Right renal cortex interstitium (tissue), 3 donors: ENCODE results near the gene CLASP2. TPM values are rescaled to one million over a fixed set of nuclear protein-coding genes. Genes with fewer than 3 reads are reported as not detected.
"Not testable (repeated sequence)": the region's sequence is repeated elsewhere in the genome, so short reads cannot be mapped to it uniquely, and the experiment has no call there.

Experiments
- DNase-seq, 3 donors: peaks; one replicate each; pipeline ENCODE4 v3.0.0-alpha.2; 2013; ENCODE audit warnings: low read depth in 3 of 3, low spot score in 2 of 3
- polyA plus RNA-seq, 3 donors: library from polyadenylated mRNA; unstranded; fragments of 120-200 nt; gene quantifications; one replicate each; pipeline ENCODE4 v1.2.1, GENCODE V29; 2013; ENCODE audit not compliant: insufficient read length in 3 of 3

The CLASP2 gene
- polyA plus RNA-seq, 3 donors = 51.3 to 58.0 (median 55.6) TPM

DNA sequence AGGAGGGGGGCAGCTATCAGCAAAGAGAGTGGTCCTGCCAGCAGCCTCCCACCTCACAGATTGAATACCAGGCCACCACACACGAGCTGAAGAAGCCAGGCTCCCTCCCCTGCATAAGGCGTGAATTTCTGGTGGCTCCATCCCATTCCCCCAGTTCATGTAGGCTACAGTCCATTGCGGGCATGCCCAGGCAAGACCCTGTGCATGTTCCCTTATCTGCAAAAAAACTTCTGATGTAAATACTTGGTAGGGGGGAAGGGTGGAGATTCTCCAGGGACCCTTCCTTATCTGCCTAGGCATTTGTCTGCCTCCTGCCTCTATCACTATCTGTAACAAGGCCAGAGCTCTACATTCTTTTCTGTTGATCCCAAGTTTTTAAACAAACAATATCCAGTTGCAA, 250.3 kb downstream of the CLASP2 start:
- DNase-seq = no peak

DNA sequence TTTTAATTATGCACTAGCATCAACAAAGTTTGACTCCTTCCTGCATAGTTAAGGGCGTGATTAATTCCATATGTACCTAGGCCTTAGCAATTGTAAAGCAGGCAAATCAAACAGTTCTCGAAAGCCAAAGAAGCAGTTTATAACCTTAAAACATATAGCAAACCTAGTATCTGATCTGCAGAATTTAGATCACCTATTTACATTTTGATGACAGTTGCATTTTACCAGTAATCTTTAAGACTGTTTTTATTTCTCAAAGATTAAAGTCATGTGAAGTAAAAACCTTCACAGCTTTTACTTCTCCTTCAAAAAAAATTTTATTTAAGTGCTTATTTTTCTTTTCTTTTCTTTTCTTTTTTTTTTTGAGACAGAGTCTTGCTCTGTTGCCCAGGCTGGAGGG, 257.0 kb downstream of the CLASP2 start:
- no peak for DNase-seq

DNA sequence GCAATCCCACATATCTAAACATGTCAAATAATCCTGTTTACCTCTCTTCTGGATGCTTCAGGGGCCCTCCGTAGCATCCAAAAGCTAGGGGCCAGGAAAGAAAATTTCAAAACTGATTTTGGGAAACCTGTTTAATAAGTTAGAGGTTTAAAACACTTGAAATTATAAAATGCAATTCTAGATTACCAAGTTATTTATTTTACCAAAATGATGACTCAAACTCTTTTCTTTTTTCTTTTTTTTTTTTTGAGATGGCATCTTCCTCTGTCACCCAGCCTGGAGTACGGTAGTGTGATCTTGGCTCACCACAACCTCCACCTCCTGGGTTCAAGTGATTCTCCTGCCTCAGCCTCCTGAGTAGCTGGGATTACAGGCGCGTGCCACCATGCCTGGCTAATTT, 258.5 kb downstream of the CLASP2 start:
- DNase-seq = not testable (repeated sequence)

DNA sequence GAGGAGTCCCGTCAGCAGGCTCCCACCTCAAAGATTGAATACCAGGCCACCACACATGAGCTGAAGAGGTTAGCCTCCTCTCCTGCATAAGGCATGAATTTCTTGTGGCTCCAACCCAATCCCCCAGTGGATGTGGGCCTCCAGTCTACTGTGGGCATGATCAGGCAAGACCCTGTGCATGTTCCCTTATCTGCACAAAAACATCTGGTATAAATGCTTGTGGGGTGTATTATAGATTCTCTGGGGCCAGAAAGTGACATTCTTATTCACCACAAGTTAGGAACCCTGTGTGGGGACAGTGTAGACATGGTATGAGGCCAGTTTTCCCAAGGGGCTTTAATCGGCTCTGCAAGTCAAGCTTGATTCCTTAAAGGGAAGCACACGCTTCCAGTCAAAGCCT, 259.6 kb downstream of the CLASP2 start:
- no peak for DNase-seq

DNA sequence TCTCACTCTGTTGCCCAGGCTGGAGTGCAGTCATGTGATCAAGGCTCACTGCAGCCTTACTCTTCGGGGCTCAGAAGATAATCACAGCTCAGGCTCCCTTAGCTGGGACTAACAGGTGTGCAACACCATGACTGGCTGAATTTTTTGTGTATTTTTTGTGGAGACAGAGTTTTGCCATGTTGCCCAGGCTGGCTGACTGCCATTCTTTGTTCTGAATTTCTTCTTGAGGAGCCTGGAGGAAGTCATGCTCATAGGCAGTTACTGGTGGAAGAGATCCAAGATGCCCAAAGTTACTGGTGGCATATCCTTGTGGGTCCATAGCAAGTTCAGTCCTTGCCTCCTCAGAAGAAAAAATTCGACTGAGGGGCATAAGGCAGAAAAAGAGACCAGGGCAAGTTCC, 261.3 kb downstream of the CLASP2 start:
- DNase-seq = no peak

DNA sequence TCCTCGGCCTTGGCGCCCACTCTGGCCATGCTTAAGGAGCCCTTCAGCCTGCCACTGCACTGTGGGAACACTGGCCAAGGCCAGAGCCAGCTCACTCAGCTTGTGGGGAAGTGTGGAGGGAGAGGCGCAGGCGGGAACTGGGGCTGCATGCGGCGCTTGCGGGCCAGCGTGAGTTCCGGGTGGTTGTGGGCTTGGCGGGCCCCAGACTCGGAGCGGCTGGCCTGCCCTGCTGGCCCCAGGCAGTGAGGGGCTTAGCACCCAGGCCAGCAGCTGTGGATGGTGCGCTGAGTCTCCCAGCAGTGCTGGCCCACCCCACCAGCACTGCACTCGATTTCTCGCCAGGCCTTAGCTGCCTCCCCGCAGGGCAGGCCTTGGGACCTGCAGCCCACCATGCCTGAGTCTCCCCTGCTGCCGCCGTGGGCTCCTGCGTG, 264.7 kb downstream of the CLASP2 start:
- DNase-seq = no peak

DNA sequence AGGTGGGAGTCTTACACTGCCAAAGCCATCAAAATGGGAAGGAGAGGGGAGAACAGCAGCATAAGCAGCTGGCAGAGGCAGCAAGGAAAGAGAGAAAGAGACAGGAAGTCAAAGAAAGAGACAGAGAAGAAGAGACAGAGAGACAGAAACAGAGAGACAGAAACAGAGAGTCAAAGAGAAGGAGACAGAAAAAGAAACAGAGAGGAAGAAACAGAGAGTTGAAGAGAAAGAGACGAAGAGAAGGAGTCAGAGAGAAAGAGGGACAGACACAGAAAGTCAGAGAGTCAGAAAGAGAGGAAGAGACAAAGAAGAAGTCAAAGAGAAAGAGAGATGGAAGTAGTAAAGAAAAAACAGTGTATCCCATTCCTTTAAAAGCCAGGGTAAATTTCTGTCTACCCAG, 266.1 kb downstream of the CLASP2 start:
- DNase-seq = not testable (repeated sequence)

DNA sequence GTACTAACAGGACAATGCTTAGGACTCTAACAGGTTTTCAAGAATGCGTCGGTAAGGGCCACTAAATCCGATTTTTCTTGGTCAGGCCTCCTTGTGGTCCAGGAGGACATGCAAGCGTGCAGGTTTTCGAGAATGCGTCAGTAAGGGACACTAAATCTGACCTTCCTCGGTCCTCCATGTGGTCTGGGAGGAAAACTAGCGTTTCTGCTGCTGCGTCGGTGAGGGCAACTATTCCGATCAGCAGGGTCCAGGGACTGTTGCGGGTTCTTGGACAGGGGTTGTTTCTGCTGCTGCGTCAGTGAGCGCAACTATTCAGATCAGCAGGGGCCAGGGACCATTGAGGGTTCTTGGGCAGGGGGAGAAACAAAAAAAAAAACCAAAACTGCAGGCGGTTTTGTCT, 270.1 kb downstream of the CLASP2 start:
- no peak for DNase-seq

DNA sequence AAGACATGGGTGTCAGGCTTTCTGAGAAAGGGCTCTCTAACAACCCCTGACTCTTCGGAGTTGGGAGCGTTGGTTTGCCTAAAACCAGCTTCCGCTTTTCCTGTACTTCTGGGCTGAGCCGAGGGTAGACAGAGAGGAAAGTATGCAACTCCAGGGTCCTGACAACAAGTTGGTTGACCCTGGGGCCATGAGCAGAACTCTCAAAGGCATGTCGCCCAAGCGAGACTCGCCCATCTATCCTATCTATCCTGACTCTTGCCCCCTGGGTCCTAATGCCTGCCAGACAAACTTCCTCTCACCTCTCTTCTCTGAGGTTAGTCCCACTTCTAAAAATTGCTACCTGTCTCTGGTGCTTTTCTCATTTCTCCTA, 270.8 kb downstream of the CLASP2 start:
- not testable (repeated sequence) for DNase-seq

Other genes with a start within 250 kb of the CLASP2 start
- gene PDCD6IP, start 80.4 kb upstream of the CLASP2 start, polyA plus RNA-seq = 100 to 1,000 TPM; 154 to 176 (median 157) TPM